GM21447 (cell line): Measurements from ENCODE around the gene CSK.

ENCODE experiments used
- ATAC-seq: cut with Tn5 transposase; IDR thresholded peaks from one replicate; pipeline ENCODE4 v1.9.1; 2021; ENCODE audit not compliant: unreplicated experiment

Gene CSK

DNA sequence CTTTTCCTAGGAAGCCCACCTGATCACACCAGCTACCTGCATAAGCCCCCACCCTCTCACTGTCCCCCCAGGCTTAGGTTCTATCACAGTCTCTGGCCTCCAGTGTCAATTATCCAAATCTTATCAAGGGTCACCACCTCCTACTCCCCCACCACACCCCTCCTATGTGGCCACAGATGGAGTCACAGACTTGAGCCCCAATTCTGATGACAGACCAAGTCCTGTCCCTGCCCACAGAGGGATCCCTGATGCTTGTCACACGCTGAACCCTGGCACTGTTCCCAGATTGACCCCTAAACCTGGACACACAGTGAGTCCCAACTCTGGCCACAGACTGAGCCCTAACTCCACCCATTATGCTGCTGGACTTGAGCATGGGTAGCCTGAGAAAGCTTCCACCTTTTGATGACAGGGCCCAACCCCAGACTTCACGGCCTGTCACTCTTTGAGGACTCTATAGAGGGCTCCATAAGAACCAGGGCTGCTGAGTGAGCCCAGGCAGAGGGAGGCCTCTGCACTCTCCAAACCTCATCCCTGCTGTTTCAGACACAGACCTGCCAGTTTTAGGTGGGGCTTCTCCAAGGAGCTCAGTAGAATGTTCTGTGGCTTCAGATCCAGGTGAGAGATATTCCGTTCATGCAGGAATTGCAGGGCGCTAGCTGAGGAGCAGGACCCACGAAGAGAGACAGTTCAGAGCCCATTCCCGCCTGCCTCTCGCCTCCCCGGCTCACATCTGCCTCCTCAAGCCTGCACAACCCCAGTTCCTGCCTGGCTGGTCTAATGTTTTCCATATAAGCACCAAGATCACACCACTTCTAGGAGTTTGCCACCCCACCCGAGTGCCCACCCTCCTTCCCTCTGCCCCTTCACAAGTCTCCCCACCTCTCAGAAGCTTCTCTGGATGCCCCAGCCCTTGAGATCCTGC is 59.2 kb downstream of the CSK start:
- ATAC-seq, result no peak

DNA sequence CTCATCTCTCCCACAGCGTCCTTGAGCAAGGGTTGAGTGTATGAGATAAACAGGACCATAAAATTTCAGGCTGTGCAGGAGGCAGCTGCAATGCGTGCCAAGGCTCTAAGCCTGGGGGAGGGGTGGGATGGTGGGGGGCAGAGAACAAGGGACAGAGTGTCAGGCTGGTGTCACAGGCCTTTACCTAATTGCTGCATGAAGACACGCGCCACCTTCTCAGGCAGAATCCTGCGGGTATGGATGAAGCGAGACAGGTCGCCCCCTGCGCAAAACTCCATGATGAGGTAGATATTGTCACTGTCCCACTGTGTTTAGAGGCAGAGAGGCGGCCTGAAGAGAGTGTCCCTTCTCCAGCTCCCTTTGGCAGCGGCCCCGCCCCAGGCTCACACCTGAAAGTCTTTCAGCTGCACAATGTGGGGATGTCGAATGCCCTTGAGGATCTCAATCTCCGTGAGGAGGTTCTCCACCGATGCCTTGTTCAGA is 60.1 kb downstream of the CSK start:
- no peak for ATAC-seq

DNA sequence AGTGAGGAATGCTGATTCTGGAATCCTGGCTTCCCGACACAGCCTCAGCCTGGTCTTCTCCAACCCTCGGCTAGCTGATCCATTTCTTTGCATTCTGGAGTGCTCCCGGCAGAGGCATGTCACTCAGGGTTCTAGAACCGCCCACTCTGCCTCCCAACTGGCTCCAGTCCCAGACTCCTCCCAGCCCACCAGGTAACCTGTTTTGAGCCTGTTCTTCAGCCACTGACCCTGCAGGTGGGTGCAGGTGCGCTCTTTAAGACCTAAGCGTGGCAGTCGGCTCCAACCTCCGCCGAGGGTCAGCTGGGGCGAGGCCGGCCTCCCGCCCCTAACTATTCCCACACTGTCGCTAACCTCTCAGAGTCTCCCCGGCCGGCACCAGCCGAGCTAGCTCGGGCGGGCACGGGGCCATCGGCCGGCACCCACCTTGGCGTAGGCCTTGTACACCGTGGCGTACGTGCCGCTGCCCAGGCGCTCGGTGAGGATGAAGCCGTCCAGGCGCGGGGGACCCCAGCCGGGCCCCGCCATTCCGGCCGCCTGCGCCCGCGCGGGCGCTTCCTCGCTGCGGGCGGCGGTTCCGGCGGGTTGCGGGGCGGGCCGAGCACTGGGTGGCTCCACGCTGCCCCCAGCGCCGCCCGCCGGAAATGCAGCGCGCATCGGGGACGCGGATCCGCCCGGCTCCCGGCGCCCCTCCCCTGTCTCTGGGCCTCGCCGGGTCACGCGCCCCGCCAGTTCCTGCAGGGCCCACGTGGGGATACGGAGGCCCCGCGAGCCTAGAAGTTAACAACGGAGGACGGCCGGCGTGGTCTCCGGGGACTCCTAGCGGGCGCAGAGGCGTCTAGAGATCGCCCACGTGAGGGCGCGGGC is 60.9 kb downstream of the CSK start, which contains the start of gene ULK3:
Gene ULK3 (minus strand): TSS at position 576 of the 864 bp plus-strand sequence. CDS start 51 bp downstream, at position 525.
- ATAC-seq, result peak; percentile 73

DNA sequence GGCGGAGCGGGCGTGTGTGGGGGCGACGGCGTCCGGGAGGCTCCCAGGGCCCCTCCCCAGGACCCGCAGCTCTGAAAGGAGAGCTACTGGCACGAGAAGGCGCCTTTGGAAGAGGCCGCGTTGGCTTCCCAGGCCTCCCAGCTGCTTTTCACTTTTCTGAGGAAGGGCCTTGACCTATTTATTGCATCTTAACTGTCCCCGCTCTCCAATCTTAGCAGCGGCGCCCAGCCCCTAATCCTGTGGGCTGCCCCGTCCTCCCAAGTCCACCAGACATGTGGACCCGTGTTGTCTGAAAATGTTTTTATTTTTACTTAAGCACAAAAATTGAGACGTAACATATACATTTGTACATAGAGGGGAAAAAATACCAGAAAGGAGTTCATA is 61.6 kb downstream of the CSK start:
- ATAC-seq, result no peak

DNA sequence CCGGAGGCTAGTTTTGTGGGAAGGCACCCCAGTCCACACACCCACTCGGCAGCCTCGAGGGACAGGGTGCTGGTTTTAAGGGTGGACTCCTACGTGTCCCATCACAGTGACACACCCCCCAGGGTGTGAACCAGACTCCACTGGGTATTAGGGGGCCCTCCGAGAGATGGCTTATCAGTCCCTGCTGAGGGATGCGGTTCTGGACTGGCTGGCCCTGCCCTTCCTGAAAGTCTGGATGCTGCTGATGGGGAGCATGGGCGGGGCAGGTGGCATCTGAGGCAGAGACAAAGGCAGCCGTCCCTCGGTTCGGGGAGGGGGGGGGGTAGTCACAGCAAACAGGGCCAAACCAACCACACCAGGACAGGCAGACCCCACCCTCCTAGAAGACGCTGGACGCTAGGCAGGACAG is 62.0 kb downstream of the CSK start:
- ATAC-seq, result no peak

DNA sequence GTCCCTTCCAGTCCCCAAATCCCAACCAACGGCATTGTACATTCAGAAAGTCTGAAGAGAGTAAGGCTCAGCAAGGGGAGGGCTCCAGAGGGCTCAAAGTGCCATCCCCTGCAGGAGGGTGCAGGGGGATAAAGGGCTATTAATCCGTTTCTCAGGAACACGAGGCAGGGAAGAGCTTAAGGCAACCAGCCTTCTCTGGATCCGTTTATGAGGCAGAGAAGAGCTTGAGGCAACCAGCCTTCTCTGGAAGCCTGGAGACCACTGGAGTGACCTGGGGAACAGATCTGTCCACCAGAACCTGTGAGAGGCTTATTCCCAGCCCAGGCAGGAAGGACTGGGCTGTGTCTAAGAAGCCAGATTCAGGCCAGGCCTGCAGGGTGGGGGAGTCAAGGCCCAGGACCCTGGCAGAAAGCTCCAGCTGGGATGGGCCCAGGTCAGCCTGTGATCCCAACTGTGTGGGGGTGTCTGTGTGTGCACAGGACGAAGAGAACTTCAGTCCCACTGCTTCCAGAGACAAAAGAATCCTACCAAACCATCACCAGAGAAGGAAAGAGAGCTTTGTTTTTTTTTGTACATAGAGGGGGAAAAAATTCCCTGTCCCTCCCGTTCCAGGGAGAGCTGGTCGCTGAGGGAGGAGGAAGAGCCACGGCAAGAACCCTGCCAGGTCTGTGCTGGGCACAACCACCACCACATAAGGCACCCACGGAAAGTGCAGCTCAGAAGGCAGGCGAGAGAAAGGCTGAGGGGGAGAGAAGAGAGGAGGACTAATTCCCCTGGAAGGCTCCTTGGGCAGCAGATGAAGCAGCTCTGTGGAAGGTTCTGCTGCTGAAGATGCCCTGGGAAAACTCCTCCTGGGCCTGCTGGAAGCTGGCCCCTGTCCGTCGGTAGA is 62.7 kb downstream of the CSK start:
- no peak for ATAC-seq

DNA sequence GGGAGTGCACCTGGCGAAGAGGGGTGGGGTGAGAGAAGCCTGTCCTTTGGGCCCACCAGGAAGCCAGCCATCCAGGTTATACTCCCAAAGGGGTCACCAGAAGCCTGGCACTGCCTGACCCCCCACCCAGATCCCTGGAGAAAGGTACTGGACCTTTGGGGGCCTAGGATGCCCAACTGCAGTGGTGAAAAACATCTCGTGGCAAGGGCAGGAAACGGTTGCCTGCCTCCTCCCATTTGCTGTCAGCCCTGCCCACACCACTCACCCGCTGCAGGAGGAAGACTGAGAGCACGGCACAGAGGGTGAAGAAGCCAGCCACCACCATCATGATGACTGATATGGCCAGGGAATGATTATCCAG is 63.3 kb downstream of the CSK start:
- ATAC-seq, result no peak

DNA sequence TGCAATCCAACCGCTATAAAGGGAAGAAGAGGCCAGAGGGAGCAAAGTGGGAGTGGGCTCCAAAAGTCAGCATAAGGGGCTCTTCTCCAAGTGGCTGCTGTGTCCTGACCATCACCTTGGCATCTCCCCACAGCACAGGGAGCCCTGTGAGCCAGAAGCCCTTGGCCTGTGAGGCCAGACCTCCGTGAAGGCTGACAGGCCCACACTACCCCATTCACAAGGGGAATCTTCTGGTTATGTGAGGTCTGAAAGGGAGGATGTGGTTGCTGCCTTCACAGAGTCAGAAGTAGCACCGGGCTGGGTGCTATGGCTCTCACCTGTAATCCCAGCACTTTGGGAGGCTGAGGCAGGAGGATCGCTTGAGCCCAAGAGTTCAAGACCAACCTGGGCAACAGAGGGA is 63.7 kb downstream of the CSK start:
- no peak for ATAC-seq

DNA sequence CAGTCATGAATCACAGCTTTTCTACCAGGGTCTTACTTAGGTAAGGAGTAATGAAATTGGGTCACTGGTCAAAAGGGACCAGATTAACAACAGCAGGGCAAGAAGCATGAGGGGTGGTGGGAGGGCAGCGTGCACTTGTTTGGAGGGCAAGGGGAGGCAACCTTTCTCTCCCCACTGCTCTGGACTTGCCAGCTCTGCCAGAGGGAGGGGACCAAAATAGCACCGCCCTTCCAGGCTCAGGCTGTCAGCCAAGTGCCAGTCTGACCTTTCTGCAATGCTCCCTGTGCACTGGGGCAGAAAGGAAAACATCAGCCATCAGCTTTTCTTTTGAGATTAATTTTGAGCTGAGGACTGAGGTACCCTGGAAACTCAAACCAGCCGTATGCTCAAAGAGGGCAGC is 65.6 kb downstream of the CSK start:
- no peak for ATAC-seq

DNA sequence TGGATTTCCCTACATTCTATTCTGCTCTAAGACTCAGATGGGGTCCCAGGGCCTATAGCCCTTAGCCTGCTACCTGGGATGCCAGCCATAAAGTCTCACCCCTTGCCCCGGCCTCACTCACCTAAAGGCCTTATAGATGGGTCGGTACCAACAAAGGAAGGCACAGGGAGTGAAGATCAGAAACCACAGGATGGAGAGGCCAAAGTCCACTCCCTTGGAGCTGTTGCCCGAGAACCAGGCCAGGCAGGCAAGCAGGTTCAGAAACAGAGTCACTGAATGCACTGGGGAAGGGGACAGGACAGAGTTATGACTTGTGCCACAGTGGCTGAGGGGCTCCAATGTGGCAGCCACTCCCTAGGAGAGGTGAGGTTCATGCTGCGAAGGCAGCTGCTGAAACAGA is 68.5 kb downstream of the CSK start:
- ATAC-seq, result no peak

DNA sequence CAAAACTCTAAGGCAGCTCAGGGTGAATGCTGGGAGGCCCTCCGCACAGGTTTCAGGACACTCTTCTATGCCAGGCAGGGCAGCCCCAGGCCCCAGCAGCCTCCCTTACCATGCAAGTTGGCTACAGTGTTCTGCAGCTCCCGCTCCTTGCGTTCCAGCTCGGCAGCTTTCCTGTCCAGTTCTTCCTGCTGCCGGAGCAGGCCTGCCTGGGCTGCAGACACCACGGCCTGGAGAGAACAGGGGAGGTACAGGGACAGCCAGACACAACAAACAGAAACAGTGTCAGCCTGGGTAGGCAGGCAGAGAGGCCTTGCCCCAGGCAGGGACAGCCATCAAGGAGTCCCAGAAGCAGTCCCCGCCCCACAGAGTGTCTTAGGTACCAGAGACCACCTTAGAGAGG is 70.1 kb downstream of the CSK start:
- ATAC-seq, result no peak
